ENCODE results near the gene WIPF1.

- TF ChIP-seq YY1 (IDR thresholded peaks at IDR 0.05; ENCODE audit: insufficient read depth, insufficient read length), result no peak
- no peak for TF ChIP-seq SUZ12 (IDR thresholded peaks at IDR 0.05; ENCODE audit: extremely low read depth, insufficient read depth, insufficient read length)
- no peak for TF ChIP-seq ZNF274 (IDR thresholded peaks at IDR 0.05; ENCODE audit: low read depth, low read length)
These were observed 24.0 kb downstream of the WIPF1 start for GRCh38 chr2:174573621-174574081.

Measured in NT2/D1 (cell line).